Body of pancreas (tissue), 4 donors: ENCODE results near the gene SNED1.

ENCODE experiments used
- CTCF ChIP-seq, 7 experiments: fragments of 450-650 bp in 4 of 7; fragments of 200-600 bp in 3 of 7; sonication (generic) in 3 of 7; IDR thresholded peaks; one replicate each; pipeline ENCODE4 v1.5.1; 2016 to 2019; ENCODE audit warnings: antibody characterized with exemption in 7 of 7
- POLR2A ChIP-seq, 3 donors: fragments of 450-650 bp; IDR thresholded peaks; one replicate each; pipeline ENCODE4 v1.6.1; 2016; ENCODE audit warnings: antibody characterized with exemption in 3 of 3, mild to moderate bottlenecking in 2 of 3

GRCh38 chr2:240983361-240983995 is 14.9 kb upstream of the SNED1 start:
- peak; percentile 39 to 70 (median 49) for TF ChIP-seq CTCF (IDR thresholded peaks at IDR 0.05)
- TF ChIP-seq POLR2A (IDR thresholded peaks at IDR 0.05) = no peak
